ENCODE measurements around the gene PHYKPL.

GRCh38 chr5:178180141-178180863, 52.3 kb downstream of the PHYKPL start:
- TF ChIP-seq CTCF (IDR thresholded peaks at IDR 0.05) (no peak), POLR2A (IDR thresholded peaks at IDR 0.05) (no peak)

Measured in adrenal gland (tissue), 5 donors.